GM19238 (cell line): ENCODE results near the gene KIF18B.

Experiments used
- DNase-seq: peaks from one replicate; pipeline ENCODE4 v3.0.0; 2011; ENCODE audit warnings: low spot score; ENCODE audit not compliant: insufficient read length

The KIF18B gene

DNA sequence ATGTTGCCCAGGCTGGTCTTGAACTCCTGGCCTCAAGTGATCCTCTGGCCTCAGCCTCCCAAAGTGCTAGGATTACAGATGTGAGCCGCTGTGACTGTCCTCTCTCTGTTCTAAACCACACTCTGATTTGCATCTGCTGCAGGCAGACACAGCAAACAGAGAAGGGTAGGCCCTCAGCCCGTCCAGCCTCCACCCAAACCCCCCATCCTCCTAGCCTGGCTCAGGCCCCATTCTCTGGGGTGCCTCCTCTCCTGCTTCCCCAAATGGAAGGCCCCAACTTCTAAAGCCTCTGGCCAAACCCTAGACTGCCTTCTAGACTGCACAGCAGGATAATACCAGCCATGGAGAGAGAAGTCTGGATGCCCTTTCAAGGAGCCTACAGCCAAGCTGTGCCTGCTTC, 28.2 kb downstream of the KIF18B start:
- DNase-seq = no peak

DNA sequence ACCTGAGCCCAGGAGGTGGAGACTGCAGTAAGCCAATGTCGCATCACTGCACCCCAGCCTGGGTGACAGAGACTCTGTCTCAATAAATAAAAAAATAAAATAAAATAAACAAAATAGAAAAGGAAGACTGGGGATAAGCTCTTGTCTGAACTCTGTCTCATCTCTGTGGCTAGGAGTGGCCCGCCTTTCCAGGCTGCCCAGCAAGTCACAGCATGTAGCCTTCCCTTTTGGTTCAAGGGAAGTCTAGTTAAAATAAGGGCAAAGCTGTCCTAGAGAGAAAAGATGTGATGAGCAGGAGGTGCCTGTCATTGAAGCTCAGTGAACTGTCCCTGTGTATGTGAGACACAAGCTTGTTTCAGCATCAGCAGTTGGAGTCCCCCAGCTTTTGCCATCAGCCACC, 29.6 kb downstream of the KIF18B start:
- DNase-seq = no peak

DNA sequence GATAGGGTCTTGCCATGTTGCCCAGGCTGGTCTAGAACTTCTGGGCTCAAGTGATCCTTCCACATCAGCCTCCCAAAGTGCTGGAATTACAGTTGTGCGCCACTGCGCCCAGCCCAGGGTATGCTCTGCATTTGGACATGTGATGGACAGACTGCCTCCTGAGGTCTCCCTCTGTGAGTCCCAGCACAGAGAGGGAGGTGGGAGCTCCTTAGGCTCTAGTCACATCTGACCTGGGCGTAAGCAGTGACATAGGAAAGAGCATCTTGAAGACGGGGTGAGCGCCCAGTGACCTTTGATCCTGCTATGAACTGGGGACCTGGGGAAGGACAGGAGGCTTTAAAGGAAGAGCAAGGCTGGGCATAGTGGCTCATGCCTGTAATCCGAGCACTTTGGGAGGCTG, 30.1 kb downstream of the KIF18B start:
- no peak for DNase-seq

GRCh38 chr17:44916781-44917241, 30.8 kb downstream of the KIF18B start:
- DNase-seq = no peak

GRCh38 chr17:44915862-44916780, 31.5 kb downstream of the KIF18B start:
- no peak for DNase-seq

DNA sequence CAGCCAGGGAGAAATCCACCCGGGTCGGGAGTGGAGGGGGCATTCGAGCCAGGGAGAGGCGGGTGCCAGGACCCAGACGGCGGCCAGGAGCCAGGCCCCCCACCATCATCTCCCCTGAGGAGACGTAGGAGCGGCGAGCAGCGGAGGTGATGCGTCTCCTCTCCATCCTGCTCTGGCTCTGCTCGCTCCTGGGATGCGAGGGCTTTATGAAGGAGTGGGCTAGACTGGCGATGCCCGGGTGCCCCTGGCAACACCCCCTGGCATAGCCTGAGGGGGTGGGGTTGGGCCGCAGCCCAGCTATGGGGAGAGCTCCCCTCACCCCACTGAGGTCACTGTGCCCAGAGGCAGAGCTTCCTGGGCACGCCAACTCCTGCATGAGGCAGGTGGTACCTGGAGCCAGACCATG, 32.2 kb downstream of the KIF18B start, which contains the start of gene GFAP:
TSS of gene GFAP (minus strand) at position 180 of the 406 bp plus-strand sequence. CDS start at position 166, 14 bp downstream.
- no peak for DNase-seq

- no peak for DNase-seq
Measured at GRCh38 chr17:44914698-44915271, 32.8 kb downstream of the KIF18B start.

DNA sequence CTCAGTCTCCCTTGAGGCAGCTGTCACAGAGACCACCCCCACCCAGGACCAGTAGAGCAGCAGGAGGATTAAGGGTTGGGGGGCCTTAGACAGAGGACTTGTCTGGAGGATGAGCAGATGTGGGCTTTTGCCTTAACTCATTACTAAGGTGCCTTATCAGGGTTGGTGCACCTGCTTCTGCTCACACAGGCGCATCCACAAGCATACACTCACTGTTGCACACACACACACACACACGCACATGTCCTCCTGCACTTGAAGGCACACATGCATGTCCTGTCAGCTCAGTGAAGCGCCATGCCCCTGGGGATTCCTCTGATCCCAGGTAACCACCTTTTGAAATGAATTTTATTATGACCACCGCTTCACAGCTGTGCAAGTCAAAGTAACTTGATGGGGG, 33.4 kb downstream of the KIF18B start:
- no peak for DNase-seq

- no peak for DNase-seq
Measured at GRCh38 chr17:44913676-44914075, 33.9 kb downstream of the KIF18B start.

GRCh38 chr17:44912763-44913544, 34.6 kb downstream of the KIF18B start:
- DNase-seq = no peak

- DNase-seq = peak; percentile 52
Measured at GRCh38 chr17:44911133-44912001, 36.2 kb downstream of the KIF18B start.

GRCh38 chr17:44910231-44911106, 37.1 kb downstream of the KIF18B start:
- DNase-seq = no peak

- no peak for DNase-seq
Measured at GRCh38 chr17:44909681-44910144, 37.9 kb downstream of the KIF18B start.

- no peak for DNase-seq
Measured at GRCh38 chr17:44908761-44909326, 38.7 kb downstream of the KIF18B start.

DNA sequence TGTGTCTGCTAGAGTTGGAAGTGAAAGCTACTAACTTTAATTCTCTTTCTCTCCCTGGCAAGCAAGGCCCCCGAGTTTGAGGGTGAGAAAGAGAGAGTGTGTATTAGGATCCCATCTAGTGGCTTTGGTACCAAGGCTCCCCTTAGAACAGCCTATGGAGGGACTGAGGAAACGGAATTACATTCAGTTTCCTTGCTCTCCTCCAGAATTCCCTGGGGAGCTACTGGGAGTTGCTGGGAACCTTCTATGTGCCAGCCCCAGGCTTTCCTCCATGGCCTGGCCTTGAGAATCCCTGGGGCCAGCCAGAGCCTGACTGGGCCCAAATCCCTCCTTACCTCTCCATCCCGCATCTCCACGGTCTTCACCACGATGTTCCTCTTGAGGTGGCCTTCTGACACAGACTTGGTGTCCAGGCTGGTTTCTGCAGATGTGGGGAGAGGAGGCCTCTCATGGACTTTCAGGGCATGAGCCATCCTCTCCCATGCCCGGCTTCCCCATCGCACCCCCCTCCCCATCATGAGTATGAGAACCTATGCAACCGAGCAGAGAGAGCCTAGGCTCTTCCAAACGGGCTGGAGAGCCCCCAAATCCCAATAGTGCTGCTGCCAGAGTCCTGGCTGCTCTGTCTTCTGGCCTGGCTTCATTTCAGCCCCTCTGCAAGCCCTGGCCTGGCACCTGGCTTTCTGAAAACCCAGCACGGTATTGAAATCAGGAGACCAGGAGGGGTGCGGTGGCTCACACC, 39.7 kb downstream of the KIF18B start:
- no peak for DNase-seq

GRCh38 chr17:44906763-44907728, 40.5 kb downstream of the KIF18B start:
- DNase-seq = no peak

DNA sequence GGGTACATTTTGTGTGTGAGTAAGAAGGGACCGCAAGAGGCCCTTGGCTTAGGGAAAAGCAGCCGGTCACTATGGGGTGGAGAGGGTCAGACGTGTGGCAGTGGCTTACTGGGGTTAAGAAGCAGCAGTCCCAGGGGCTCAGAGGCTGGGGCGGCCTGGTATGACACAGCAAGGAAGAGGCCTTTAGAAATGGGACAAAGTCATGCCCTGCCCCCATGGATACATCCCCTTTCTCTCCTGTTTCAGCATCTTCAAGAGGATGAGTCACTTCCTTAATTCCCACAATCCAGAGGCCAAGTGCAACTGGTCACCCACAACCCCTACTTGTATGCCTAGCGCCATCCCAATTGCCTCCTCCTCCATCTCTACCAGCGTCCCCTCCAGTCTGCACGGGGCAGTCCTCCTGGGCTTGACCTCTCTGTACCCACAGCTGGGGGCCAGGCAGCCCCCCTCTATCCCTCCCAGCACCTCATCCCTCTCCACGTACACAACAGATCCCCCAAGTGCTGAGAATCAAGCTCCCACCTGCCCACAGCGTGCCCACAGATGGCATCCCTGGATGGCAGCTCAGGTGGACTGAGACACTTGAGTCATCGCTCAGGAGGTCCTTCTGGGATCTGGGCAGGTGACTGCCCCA, 41.4 kb downstream of the KIF18B start:
- no peak for DNase-seq
